NCI-H1105 treated with DMSO at 0.1 percent for 48 hours (cell line): ENCODE measurements around the gene AQP12B.
A peak's percentile ranks its signal among the peaks of the same experiment; 100 is the strongest.

Experiments used
- DNase-seq: peaks from one replicate; lab custom pipeline; 2025; lab: John Stamatoyannopoulos, UW

The AQP12B gene

DNA sequence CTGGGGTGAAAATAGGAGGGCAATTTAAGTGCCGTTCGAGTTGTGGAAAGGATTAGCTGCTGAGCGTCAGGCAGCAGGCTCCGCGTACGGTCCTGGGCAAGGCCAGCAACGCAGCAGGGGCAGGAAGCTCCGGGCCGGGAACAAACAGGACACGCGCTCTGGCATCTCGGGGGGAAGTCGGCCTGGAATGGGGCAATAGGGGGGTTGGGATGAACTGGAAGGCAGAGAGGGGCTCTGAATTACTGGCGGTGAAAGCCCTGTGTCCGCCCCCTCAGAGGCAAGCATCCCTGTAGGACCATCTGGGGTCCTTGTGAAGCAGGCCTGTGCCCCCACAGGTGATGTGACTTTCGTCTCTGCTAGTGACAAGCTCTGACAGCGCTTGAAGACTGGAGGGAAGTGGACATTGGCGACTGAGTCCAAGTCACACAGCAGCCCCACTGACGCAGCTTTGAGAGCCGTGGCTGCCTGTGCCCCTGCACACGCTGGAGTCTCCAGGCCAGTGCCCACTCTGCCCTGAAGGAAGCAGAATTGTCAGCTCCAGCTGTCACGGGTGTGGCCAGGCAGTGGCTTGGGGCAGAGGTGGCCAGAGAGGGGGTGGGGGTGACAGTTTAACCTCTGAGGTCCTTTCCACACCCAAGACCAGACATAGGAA is 35.1 kb downstream of the AQP12B start:
- no peak for DNase-seq

DNA sequence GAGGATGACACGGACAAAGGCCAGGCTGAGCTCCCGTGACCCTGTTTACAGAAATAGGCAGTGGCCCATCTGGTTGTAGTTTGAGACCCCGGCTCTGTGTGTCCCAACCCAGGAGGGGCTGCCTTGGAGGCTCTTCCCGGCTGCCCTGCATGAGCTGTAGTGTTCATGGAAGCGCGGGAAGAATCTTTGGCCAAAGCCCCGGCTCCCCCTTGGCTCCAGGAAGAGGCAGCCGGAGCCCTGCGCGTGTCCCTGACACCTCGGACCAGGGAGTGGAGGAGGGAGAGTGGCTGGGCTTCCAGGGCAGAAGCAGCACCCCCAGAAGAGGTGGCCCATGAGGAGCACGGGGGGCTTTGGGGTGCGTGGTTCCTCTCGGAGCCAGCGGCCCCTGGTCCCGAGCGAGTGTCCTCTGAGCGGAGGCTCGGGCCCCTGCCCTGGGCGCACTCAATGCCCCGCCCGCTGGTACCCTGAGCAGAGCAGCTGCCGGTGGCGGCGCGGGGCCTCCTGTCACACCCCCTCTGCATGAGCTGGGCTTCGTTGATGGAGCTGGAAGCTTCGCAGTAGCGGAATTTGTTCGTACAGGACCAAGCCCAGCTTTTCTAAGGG is 35.7 kb downstream of the AQP12B start:
- no peak for DNase-seq

DNA sequence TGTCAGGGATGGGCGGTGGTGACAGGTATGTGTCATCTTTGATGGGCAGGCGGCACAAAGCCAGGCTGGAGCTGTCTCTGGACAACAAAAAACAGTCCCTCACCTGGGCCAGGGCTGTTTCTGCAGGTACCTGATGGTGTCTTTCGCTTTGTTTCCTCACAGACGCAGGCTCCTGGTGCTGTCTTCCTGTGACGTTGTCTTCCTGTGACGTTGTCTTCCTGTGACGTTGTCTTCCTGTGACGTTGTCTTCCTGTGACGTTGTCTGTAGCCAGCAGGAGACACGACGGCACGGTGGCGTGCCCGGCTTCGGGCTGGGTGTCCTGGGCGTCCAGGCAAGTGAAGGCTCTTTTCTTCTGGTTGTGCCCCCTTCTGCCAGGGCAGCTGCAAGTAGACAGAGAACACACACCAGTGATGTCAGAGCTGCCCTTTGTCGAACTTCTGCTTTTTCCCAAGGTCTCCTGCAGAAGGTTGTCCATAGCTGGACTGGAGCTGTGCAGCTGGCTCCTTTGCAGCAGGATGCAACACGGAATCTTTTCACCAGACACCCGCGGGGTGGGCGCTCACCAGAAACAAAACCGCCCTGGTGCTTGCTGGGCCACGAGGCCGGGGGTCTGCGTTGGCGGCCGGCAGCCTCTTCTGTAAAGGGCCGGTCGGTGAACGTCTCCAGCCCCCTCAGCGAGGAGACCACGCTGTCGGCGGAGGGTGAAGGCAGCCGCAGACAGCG is 36.3 kb downstream of the AQP12B start:
- peak; percentile 9 for DNase-seq

DNA sequence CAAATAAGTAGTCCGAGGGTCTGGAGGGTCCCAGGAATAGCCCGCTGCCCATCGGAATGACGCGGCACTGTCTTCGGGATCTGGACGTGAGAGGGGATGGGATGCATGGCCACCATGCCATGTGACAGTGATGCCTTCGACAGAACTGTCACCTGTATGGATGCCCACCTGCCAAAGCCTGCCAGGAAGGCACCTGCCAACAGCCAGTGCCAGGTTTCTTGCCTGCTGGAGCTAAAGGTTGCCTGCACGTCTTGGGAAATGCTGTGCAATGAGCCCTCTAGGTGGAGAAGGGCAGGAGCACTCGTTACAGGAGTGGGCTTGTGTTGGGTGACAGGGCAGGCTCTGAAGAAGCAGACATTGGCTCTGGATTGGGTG is 36.9 kb downstream of the AQP12B start:
- DNase-seq, result no peak

DNA sequence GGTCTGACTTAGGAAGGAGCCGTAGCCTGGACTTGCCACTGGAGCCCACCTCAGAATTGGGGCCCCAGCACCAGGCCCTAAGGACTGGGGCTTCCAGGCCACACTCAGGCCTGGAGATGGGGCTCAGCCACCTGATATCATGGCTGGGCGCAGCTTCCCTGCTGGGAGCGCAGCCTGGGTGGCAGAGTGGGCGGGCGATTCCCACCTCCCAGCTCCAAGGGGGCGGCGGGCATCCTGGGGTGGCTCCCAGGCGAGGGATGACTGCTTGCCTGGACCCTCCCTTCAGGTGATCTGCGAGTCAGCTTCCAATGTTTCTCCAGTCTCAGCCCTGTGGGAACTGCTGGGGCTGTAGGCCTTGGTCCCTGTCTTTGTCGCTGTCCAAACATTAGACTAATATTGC is 37.3 kb downstream of the AQP12B start:
- no peak for DNase-seq

DNA sequence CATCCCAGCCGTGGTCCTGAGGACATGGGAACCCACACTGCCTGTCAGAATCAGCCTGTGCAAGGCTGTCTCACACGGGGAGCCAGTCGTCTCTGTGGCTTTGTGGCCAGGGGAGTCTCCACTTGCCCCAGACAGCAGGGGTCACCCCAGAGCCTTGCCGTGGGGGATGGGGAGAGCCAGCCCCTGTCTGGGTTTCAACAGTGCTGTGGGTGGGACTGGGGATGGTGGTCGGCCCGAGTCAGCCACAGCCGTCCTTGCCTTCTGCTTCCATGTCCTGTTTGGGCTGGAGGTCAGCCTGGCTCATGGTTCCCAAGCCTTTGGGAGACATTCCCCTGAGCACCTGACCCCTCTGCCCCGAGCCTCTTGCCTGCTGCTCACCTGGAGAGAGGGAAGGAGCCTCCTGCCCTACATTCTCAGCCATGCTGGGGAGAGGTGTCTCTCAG is 37.8 kb downstream of the AQP12B start:
- no peak for DNase-seq

DNA sequence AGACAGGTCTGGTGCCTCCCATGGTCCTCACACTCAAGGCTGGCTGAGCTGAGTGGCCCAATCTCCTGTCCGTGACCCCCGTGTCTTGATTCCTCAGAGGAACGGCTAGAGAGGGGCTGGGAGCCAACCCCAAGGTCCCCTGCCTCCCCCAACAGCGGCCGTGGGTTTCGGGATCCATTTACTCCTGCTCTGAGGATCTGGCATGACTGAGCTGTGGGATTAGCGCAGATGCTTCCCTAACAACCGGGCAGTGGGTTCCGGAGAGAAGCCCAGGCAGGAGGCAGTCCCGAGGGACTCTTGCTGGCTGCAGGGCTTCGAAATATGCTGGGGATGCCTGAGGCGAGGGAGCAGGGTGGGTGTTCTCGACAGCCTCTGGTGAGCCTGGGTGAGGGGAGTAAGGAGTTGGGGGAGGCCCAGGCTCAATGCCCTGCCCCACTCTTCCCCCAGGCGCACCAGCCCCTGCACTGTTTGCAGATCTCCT is 38.5 kb downstream of the AQP12B start:
- no peak for DNase-seq

DNA sequence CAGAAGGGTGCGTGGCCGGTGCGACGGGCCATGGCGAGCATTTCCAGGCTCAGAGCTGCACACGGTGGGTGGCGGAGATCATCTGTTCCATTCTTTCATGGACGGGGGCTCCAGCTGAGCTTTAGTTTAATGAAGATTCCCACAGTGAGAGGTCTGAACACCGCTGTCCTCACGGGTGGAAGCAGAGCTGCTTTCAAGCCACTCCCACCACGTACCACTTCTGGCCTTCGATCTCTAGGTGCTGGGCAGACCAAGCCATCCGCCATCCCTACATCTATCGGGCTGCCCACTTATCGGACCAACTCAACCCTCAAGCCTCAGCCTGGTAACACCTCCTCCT is 38.9 kb downstream of the AQP12B start:
- no peak for DNase-seq

GRCh38 chr2:240643093-240643810 is 39.4 kb downstream of the AQP12B start:
- DNase-seq, result no peak

DNA sequence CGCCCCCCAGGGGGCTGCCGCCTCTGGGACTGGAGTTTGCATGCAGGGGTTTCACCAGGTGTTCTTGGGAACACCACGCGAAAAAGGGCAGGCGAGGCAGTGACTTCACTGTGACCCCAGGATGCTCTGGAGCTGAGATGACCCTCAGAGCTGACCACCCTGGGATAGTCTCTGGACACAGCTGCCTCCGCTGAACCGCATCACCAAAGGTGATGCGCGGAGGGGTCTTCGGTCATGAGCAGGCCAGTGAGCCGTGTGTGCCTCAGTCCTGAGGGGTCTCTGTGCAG is 39.9 kb downstream of the AQP12B start:
- no peak for DNase-seq

- no peak for DNase-seq
These were observed 40.5 kb downstream of the AQP12B start for GRCh38 chr2:240642061-240642805.

GRCh38 chr2:240640939-240641338 is 41.7 kb downstream of the AQP12B start:
- peak; percentile 1 for DNase-seq

DNA sequence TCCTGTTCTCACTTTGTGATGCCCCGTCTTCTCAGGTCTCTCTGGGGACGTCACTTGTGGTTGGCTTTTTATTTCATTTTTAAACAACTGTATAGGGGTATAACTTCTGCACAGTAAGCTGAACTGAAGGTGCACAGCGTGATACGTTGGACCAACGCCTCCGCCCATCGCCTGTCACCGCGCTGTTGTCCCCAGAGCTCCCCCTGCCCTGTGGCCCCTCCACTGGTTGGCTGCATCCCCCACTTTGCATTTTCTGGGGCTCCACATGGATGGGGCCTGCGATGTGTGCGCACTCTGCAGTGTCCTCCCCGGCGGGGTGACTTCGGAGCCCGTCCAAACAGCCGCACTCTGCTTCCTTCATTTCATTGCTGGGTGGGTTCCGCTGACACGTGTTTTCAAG is 43.1 kb downstream of the AQP12B start:
- no peak for DNase-seq

GRCh38 chr2:240638512-240639160 is 44.0 kb downstream of the AQP12B start:
- no peak for DNase-seq

- DNase-seq, result no peak
These were observed 44.8 kb downstream of the AQP12B start for GRCh38 chr2:240637901-240638345.

DNA sequence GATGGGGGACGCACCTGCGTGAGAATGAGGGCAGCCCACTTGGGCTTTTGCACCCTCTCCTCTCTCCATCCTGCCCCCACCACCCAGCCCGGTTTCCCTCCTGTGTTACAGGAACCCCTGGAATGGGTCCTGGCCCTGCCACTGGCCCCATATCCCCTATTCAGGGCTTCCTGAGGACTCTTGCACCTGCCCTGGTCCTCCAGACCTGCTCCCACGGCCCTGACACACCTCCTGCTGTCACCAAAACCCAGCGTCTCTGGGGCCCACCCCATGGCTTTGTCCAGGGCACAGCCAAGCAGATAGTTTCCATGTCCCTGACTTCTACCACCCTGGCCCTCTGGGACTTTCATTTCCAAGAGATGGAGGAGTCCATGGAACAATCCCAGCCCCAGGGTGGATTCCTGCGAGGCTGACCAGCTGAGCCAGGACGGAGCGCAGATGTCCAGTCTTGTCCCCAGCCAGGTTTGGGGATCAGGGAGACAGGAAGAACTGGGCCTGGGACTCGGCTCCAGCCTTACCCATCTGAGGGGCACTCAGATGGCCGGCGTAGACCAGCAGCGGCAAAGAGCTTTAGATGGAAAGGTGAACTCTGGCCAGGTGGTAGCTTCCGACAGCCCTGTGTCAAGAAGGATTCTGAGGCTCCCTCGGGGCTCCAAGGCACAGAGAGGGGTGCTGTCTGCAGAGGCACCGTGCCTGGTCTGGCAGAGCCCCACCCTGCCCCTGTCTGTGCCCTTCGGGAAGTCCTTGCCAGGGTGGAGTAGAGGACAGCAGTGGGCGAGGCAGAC is 45.4 kb downstream of the AQP12B start:
- DNase-seq, result no peak

DNA sequence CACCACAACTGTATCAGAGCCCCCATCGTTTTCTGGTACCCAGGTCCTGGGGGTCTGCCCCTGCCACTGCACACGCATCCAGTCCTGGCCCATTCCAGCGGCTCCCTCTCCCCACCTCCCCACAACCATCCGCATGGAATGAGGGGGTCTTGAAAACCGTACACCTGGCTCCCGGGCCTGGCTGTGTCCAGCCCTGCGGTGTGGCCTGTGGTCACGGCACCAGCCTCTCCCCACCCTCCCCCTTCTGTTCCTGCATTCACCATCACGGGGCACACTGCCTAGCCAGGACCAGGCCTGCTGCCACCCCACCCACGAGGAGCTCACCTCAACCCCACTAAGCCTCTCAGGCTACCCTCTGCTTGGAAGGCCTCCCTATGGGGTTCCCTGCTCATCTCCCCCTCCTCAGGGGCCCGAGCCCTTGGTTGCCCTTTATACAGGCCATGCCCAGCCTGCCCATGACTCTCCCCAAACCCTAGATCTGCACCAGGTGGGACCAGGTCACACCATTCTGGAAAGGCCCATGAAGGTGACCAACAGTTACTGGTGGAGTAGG is 46.0 kb downstream of the AQP12B start:
- no peak for DNase-seq

GRCh38 chr2:240635998-240636547 is 46.6 kb downstream of the AQP12B start:
- DNase-seq, result no peak

- no peak for DNase-seq
These were observed 47.3 kb downstream of the AQP12B start for GRCh38 chr2:240635121-240635997.
